Epidermal melanocyte (primary cell): ENCODE measurements around the gene CCDC192.

Experiments used
- DNase-seq: peaks from one replicate; pipeline ENCODE4 v3.0.0; 2011; ENCODE audit warnings: low spot score; ENCODE audit not compliant: insufficient read length

Gene CCDC192

DNA sequence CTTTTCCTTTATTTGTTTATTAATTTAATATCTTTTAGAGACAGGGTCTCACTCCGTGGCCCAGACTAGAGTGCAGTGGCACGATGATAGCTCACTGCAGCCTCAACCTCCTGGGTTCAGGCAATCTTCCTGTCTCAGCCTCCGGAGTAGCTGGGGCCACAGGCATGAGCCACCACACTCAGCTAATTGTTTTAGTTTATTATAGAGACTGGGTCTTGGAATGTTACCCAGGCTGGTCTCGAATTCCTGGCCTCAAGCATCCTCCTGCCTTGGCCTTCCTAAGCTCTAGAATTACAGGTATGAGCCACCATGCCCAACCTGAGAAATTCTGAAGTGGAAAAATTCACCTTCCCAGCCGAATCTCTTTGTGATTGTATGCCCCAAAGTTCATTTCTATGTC is 240.9 kb downstream of the CCDC192 start:
- no peak for DNase-seq

DNA sequence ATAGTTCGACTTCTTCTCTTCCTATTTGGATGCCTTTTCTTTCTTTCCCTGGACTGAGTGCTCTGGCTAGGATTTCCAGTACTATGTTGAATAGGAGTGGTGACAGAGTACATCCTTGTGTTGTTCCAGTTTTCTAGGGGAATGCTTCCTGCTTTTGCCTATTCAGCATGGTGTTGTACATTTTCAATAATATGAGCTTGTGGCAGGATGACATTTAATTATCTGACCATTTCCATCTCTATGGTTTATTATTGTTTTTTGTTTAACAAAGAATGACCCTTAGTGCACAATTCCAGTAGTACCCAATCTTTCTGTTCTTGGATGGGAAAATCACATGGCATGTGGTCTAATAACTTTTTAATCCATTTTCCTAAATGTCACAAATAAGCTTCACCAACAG is 244.8 kb downstream of the CCDC192 start:
- no peak for DNase-seq

GRCh38 chr5:127950707-127951391 is 247.7 kb downstream of the CCDC192 start:
- no peak for DNase-seq

DNA sequence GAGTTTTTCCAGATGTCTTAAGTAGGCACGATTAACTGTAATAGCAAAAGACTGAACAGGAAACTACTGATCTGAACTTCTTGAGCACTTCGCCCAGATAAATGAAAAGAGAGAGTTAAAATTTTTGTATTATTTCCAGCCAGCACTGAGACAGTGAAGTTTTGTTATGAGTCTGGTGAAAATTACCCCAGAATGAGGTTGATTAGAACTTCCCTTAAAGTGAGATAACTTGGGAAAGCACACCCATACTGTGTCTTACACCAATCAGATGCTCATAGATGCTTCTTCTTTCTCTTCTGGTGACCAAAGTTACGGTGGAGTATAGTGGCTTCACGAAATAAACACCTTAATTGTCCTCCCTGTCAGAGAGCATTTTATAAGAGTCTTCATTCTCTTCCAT is 248.6 kb downstream of the CCDC192 start:
- no peak for DNase-seq

GRCh38 chr5:127957183-127957582 is 254.0 kb downstream of the CCDC192 start:
- no peak for DNase-seq

DNA sequence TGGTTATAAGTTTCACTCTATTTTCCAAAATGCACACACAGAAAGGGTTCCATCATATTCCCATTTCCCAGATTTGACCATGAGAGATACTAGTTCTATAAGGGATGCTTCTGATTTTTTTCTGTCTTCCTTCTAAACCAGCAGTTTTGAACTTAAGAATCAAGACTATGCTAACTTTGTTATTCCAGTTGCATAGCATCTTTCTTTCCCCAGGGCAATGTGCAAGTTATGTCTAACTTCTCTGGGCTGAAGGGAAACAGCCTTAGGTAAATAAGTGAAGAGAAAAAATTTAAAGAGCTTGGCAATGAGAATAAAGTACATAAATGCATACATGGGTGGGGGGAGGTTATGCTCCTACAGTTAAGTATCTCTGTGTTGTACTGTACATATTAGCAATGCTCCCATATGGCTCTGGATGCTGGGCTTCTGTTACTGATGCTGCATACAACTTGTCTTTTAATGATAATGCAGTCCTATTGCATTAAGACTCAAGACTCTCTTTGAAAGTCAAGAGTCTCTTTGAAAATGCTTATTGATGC is 254.6 kb downstream of the CCDC192 start:
- DNase-seq: no peak

DNA sequence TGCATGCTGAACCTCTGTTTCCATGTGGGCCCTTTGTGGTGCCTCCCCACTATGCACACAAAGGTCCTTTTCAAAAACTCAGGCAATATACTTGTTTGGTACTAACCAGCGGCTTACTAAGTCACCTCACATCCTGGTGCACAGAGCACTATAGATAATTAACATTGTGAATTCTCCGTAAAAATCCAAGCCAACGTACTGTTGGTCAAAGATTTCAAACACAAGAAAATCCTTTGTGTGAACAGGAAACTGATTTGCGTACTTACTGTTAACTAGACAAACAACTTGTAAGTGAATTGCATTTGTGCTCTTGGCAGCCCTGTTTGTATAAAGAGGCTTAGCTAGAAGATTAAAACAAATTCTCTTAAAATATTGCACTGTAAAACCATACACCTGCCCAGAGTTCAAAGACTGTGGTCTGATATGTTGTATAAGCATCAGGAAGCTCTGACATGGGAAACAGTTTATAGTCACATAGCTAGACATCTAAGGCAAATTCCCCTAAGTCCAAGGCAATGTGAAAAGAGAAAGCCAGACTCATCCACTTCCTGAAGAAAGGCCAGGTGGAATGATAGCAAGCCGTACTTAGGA is 255.3 kb downstream of the CCDC192 start:
- no peak for DNase-seq

DNA sequence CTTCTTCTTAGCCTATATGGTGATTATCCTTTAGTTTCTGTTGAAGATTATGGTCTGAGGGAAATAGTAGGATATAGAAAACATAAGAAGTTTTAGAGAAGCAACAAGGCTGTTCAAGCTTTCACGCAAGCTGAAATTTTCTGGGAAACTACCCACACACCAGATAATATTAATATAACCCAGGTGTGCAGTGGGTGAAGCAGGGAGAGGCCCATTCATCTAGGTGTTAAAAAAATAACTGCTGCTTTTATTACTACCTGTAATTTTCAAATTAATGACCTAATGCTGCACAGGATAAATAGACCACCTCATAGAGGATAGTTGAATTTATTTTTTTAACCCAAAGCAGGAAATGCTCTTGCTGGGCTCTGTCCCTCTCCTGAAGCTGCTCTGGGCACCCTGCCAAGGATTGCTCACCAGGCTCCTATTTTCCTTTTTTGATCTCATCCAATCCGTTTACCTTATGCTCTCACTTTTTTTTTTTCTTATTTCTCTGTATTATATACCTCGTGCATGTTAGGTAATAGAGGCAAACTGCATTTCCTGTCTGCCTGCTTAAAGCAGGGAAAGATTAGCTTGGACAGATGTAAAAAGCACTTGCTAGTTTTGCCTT is 256.1 kb downstream of the CCDC192 start:
- DNase-seq: no peak

DNA sequence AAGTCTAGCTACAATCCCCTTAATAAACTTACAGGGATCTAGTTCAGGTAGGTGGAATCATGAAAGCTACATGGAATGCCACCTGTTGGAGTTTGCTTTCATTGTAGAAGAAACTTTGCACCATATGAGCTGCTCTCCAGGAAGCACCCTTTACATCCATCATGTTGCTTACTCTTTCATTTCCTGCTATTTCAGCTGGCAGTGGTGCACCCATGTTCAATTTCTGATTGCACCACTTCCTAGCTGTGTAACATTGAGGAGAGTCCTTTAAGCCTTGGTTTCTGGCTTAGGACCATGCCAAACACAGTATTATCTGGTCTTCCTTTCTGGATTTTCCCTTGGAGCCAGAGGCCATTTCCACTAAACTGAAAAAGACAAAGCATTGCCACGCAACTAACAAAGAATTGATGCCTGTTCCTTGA is 257.1 kb downstream of the CCDC192 start:
- no peak for DNase-seq

- no peak for DNase-seq
Observed at GRCh38 chr5:127961006-127961762, 258.0 kb downstream of the CCDC192 start.

GRCh38 chr5:127961763-127962145 is 258.6 kb downstream of the CCDC192 start:
- DNase-seq: no peak

- DNase-seq: no peak
Observed at GRCh38 chr5:127962491-127962890, 259.3 kb downstream of the CCDC192 start.

- DNase-seq: no peak
Observed at GRCh38 chr5:127963233-127963632, 260.0 kb downstream of the CCDC192 start.

DNA sequence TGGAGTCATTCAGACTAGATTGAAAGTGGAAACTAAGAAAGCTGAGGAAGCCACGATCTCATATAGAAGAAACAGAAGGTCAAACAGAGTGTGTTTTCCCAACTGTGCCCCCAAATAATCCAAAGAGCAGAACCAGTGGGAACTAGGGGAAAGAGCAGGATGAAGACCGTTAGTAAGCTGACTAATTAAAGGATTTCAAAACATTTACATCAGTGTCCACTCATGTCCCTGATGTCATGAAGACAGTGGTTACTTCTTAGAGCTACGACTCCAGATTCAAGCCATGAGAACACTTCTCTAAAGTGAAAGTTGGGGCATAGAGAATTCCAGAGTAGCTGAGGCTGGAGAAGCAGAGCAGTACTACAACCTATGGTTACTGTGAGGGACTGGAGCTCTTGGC is 260.7 kb downstream of the CCDC192 start:
- no peak for DNase-seq

GRCh38 chr5:127967323-127967982 is 264.3 kb downstream of the CCDC192 start:
- DNase-seq: no peak

GRCh38 chr5:127967983-127968592 is 264.9 kb downstream of the CCDC192 start:
- no peak for DNase-seq

DNA sequence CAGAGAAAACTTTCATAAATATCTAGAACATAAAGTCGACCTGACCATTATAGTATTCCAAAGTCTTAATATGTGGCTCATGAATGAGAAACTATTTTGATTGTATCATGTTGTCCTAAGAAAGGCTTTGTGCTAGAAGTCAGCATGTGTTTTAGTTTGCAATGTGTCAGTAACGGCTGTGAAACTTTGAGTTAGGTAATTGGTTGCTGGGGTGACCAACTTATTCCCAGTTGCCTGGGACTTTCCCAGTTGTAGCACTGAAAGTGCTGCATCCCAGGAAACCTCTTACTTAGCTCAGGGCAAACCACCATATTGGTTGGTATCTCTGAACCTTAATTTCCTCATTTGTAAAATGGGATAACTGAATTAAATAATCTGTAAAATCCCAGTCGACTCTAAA is 265.8 kb downstream of the CCDC192 start:
- DNase-seq: no peak

GRCh38 chr5:127969651-127970050 is 266.5 kb downstream of the CCDC192 start:
- DNase-seq: no peak

GRCh38 chr5:127970081-127970480 is 266.9 kb downstream of the CCDC192 start:
- DNase-seq: no peak

GRCh38 chr5:127970854-127971425 is 267.7 kb downstream of the CCDC192 start:
- DNase-seq: no peak

- DNase-seq: no peak
Observed at GRCh38 chr5:127975961-127976360, 272.8 kb downstream of the CCDC192 start.
